GM06990 (cell line): ENCODE data around the gene GRM1.

ENCODE experiments used
- DNase-seq: peaks from one replicate; pipeline ENCODE4 v3.0.0-alpha.2; 2011; ENCODE audit not compliant: insufficient read length; ENCODE audit errors: extremely low read depth
- H3K27me3 ChIP-seq: replicated peaks from 2 replicates; pipeline ENCODE4 v1.6.0; 2011; ENCODE audit warnings: low read length; ENCODE audit not compliant: control insufficient read depth, insufficient read depth
- H3K36me3 ChIP-seq: 2 replicates; pipeline ENCODE4 v1.5.1; 2011; ENCODE audit warnings: low read length; ENCODE audit not compliant: control insufficient read depth, insufficient read depth
- H3K4me3 ChIP-seq: replicated peaks from 2 replicates; pipeline ENCODE4 v1.5.1; 2011; ENCODE audit warnings: low read depth, mild to moderate bottlenecking, control low read depth, low read length
- TF ChIP-seq, protein P1 (sequence below): IDR thresholded peaks from 2 replicates; pipeline ENCODE4 v1.5.1; 2011; ENCODE audit warnings: low read length, control low read depth, mild to moderate bottlenecking, inconsistent platforms; ENCODE audit not compliant: insufficient read depth, poor library complexity, severe bottlenecking

The GRM1 gene

DNA sequence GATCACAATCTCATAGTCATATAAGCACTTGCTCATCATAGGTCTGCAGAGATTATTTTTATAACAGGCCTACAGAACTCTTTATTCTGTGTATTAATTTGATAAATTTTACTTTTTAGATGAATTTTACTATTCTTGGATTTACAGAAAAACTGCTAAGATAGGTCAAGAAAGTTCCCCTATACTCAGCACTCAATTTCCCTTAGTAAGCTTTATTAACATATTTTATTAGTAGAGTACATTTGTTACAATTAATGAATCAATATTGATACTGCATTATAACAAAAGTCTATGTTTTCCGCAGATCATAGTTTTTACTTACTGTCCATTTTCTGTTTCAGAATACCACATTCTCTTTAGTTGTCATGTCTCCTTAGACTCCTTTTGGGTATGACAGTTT, 148.9 kb downstream of the GRM1 start:
- Histone ChIP-seq H3K36me3 (no peaks in the 10 kb centered on the region), H3K4me3 (no peak overlapping the region), H3K27me3 (no peaks in the 10 kb centered on the region)
- TF ChIP-seq, protein P1, sequence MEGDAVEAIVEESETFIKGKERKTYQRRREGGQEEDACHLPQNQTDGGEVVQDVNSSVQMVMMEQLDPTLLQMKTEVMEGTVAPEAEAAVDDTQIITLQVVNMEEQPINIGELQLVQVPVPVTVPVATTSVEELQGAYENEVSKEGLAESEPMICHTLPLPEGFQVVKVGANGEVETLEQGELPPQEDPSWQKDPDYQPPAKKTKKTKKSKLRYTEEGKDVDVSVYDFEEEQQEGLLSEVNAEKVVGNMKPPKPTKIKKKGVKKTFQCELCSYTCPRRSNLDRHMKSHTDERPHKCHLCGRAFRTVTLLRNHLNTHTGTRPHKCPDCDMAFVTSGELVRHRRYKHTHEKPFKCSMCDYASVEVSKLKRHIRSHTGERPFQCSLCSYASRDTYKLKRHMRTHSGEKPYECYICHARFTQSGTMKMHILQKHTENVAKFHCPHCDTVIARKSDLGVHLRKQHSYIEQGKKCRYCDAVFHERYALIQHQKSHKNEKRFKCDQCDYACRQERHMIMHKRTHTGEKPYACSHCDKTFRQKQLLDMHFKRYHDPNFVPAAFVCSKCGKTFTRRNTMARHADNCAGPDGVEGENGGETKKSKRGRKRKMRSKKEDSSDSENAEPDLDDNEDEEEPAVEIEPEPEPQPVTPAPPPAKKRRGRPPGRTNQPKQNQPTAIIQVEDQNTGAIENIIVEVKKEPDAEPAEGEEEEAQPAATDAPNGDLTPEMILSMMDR: no peak
- no peak for DNase-seq

DNA sequence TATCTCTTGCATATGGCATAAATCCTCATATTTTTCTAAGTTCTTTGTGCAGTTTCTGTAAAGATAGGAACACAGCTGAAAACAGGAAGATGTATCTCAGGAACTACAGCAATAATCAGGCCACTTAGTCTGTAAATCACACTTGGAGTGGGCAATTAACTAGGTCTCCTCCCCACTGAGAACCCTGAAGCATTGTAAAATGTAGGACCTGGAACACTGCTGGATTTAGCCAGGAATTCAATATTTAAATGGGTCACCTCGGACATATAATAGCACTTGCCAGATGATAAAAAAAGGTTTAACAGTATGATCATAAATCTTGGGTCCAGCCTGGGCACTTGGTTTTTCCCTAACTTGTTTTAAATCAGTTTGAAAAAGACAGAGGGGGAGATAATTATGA, 155.0 kb downstream of the GRM1 start:
- TF ChIP-seq, protein P1: no peak
- Histone ChIP-seq H3K27me3 (no peaks in the 10 kb centered on the region), H3K4me3 (no peak overlapping the region), H3K36me3 (no peaks in the 10 kb centered on the region)
- no peak for DNase-seq

DNA sequence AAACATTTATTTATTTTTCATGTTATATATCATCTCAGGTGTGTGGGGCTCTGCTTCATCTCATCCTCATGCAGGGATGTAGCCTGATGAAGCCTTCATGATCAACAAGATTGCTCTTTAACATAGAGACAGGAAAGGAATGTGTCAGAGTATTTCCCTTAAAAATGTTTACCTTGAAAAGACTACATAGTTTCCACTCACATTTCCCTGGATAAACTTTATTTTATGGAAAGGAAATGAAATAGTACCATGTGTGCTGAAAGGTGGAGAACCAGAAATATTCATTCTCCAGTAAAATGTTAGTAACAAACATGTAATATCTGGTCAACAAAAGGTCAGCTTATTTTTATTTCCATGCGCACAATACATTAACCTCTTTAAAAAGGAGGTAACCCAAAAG, 155.8 kb downstream of the GRM1 start:
- Histone ChIP-seq H3K36me3 (no peaks in the 10 kb centered on the region), H3K4me3 (no peak overlapping the region), H3K27me3 (no peaks in the 10 kb centered on the region)
- TF ChIP-seq, protein P1: no peak
- DNase-seq: no peak

DNA sequence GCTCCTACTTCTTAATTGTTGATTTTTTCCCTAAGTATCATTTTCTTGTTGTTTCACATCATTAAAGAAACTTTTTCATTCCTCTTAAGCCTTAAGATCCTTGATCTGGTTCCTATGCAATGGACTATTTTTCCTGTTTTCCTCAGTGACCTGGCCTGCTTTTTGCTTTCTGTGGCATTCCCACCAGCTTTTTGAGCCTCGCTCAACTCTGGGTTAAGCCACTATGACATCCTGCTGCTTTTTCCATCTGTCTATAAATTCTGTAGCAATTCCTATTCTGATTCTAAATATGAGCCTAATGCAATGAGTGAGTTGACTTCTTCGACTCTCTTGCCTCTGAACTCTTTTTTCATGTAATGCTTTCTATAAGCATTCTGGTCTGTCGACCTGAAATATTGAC, 160.3 kb downstream of the GRM1 start:
- DNase-seq: no peak
- TF ChIP-seq, protein P1: no peak
- Histone ChIP-seq H3K36me3 (no peaks in the 10 kb centered on the region), H3K4me3 (no peak overlapping the region), H3K27me3 (peaks cover 2% of the 10 kb centered on the region; the same call in 1 of the 2 replicates)

DNA sequence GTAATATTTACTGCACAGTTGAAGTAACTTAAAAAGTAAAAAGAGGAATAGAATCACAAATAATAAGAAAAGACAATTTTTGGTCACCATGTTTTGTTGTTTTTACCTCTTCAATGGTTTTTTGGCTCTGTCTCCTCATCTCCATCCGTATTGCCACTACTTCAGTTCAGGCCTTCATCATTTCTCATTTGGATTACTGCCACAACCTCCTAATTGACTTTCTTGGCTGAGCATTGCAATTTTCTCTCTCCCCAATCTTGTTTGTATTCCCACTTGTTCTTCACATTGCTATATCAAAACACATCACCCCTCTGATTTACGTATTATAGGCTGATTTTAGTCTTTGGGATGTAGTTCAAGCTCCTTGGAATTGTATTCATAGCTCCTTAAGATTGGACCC, 161.7 kb downstream of the GRM1 start:
- DNase-seq: no peak
- Histone ChIP-seq H3K27me3 (peaks cover 2% of the 10 kb centered on the region; the same call in 1 of the 2 replicates), H3K4me3 (no peak overlapping the region), H3K36me3 (no peaks in the 10 kb centered on the region)
- TF ChIP-seq, protein P1: no peak

DNA sequence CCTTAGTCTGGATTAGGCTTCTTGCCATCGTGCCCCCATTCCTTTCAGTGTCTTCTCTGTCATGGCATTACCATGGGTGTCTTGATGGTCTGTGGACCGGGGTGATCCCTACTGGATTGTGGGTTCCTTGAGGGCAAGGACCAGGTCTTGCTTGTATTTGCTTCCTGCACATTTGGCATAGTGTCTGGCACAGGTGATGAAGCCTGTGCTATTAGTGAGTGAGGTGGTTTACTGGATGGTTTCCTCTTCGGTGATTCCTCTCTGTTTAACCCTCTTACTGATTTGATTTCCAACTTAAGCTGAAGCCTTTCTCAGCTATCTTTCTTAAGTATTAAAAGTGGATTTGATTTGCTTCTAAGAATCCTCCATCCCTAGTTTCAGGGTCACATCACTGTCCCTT, 162.3 kb downstream of the GRM1 start:
- H3K4me3 ChIP-seq: no peak overlapping the region
- no peak for DNase-seq
- H3K36me3 ChIP-seq: no peaks in the 10 kb centered on the region
- TF ChIP-seq, protein P1: no peak
- peaks cover 2% of the 10 kb centered on the region; the same call in 1 of the 2 replicates for H3K27me3 ChIP-seq
